ENCODE data around the gene PLCXD1.
"Not testable (repeated sequence)": the region's sequence is repeated elsewhere in the genome, so short reads cannot be mapped to it uniquely, and the experiment has no call there.

PLCXD1 gene, protein sequence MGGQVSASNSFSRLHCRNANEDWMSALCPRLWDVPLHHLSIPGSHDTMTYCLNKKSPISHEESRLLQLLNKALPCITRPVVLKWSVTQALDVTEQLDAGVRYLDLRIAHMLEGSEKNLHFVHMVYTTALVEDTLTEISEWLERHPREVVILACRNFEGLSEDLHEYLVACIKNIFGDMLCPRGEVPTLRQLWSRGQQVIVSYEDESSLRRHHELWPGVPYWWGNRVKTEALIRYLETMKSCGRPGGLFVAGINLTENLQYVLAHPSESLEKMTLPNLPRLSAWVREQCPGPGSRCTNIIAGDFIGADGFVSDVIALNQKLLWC

DNA sequence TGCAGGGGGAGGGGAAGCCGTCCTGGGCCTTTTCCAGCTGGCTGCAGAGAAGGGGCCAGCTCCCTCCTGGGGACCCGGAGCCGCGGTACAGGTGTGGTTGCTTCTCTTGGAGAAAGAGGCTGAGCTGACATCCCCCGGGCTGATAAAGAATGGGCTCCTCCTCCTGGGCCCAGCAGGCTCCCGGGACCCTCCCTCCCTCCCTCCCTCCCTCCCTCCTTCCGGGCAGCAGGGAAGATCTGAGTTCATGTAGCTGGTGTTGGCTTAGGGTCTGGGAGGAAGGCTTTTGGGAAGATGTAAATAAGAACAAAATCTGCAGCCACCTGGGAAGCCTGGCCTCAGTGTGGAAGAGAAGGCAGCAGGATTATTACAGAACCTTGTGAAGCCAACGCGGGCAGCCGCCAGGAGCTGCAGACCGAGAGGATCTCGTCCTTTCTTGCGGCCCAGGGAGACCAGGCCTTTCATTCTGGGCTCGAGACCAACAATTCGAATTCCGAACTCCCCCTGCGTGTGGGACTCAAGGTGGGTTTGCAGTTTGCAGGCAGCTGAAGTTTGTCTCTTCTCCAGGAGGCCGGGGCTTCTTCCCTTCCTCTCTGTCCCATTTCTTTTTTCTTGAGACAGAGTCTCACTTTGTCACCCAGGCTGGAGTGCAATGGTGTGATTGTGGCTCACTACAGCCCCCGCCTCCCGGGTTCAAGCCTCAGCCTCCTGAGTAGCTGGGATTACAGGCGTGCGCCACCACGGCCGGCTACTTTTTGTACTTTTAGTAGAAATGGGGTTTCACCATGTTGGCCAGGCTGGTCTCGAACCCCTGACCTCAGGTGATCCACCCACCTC lies at the start of gene PLCXD1:
Gene PLCXD1, plus strand, starts transcription at position 216 of the 834 bp plus-strand sequence. CDS start 2,807 bp downstream, outside the sequence.
- Histone ChIP-seq H3K36me3 (ENCODE audit: control insufficient read depth, insufficient read depth, low read length) (peaks cover 31% of the 10 kb centered on the region), H3K27ac (ENCODE audit: low read depth, low read length) (peak within 1 kb of the TSS; percentile 95), H3K9ac (ENCODE audit: low read depth, low read length) (peak within 1 kb of the TSS; percentile 69), H3K27me3 (ENCODE audit: control insufficient read depth, insufficient read depth, low read length) (no peaks in the 10 kb centered on the region), H3K9me3 (ENCODE audit: control insufficient read depth, insufficient read depth, low read length) (no peaks in the 10 kb centered on the region), H3K4me1 (ENCODE audit: control insufficient read depth, insufficient read depth, low read length) (peaks cover 6% of the 10 kb centered on the region), H3K4me3 (ENCODE audit: low read depth, low read length) (peak within 1 kb of the TSS; percentile 71)

GRCh38 chrX:231637-232277 lies 49.4 kb upstream of the PLCXD1 start:
- not testable (repeated sequence) for H3K9ac ChIP-seq (ENCODE audit: low read depth, low read length); H3K4me3 ChIP-seq (ENCODE audit: low read depth, low read length); H3K27me3 ChIP-seq (ENCODE audit: control insufficient read depth, insufficient read depth, low read length)

GRCh38 chrX:232278-232655 lies 48.9 kb upstream of the PLCXD1 start:
- not testable (repeated sequence) for H3K27ac ChIP-seq (ENCODE audit: low read depth, low read length); H3K36me3 ChIP-seq (ENCODE audit: control insufficient read depth, insufficient read depth, low read length); H3K4me3 ChIP-seq (ENCODE audit: low read depth, low read length)

More at GRCh38 chrX:231637-232277, 49.4 kb upstream of the PLCXD1 start:
- not testable (repeated sequence) for H3K9me3 ChIP-seq (ENCODE audit: control insufficient read depth, insufficient read depth, low read length); H3K4me1 ChIP-seq (ENCODE audit: control insufficient read depth, insufficient read depth, low read length); H3K27ac ChIP-seq (ENCODE audit: low read depth, low read length); H3K36me3 ChIP-seq (ENCODE audit: control insufficient read depth, insufficient read depth, low read length)

GRCh38 chrX:236201-236600 lies 45.0 kb upstream of the PLCXD1 start:
- not testable (repeated sequence) for H3K36me3 ChIP-seq (ENCODE audit: control insufficient read depth, insufficient read depth, low read length); H3K4me1 ChIP-seq (ENCODE audit: control insufficient read depth, insufficient read depth, low read length); H3K9me3 ChIP-seq (ENCODE audit: control insufficient read depth, insufficient read depth, low read length); H3K27me3 ChIP-seq (ENCODE audit: control insufficient read depth, insufficient read depth, low read length); H3K4me3 ChIP-seq (ENCODE audit: low read depth, low read length); H3K9ac ChIP-seq (ENCODE audit: low read depth, low read length); H3K27ac ChIP-seq (ENCODE audit: low read depth, low read length)

More at GRCh38 chrX:232278-232655, 48.9 kb upstream of the PLCXD1 start:
- H3K9me3 ChIP-seq (ENCODE audit: control insufficient read depth, insufficient read depth, low read length); H3K4me1 ChIP-seq (ENCODE audit: control insufficient read depth, insufficient read depth, low read length); H3K27me3 ChIP-seq (ENCODE audit: control insufficient read depth, insufficient read depth, low read length); H3K9ac ChIP-seq (ENCODE audit: low read depth, low read length): not testable (repeated sequence)

DNA sequence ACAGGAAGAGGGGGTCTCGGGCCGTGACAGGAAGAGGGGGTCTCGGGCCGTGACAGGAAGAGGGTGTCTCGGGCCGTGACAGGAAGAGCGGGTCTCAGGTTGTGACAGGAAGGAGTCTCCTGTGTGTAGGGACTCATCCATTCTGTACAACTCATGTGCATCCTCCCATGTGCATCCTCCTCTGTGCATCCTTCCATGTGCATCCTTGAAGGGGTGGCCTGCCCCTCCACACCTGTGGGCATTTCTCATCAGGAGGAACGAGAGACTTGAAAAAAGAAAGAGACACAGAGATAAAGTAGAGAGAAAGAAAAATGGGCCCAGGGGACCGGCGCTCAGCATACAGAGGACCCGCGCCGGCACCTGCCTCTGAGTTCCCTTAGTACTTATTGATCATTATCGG lies 30.2 kb upstream of the PLCXD1 start:
- Histone ChIP-seq H3K4me3 (ENCODE audit: low read depth, low read length) (no peak overlapping the region), H3K27ac (ENCODE audit: low read depth, low read length) (no peak overlapping the region), H3K9me3 (ENCODE audit: control insufficient read depth, insufficient read depth, low read length) (no peaks in the 10 kb centered on the region), H3K4me1 (ENCODE audit: control insufficient read depth, insufficient read depth, low read length) (no peaks in the 10 kb centered on the region), H3K36me3 (ENCODE audit: control insufficient read depth, insufficient read depth, low read length) (no peaks in the 10 kb centered on the region), H3K27me3 (ENCODE audit: control insufficient read depth, insufficient read depth, low read length) (no peaks in the 10 kb centered on the region), H3K9ac (ENCODE audit: low read depth, low read length) (no peak overlapping the region)

GRCh38 chrX:251396-252243 lies 29.6 kb upstream of the PLCXD1 start:
- H3K27ac ChIP-seq (ENCODE audit: low read depth, low read length); H3K9me3 ChIP-seq (ENCODE audit: control insufficient read depth, insufficient read depth, low read length); H3K4me1 ChIP-seq (ENCODE audit: control insufficient read depth, insufficient read depth, low read length); H3K4me3 ChIP-seq (ENCODE audit: low read depth, low read length); H3K36me3 ChIP-seq (ENCODE audit: control insufficient read depth, insufficient read depth, low read length); H3K9ac ChIP-seq (ENCODE audit: low read depth, low read length); H3K27me3 ChIP-seq (ENCODE audit: control insufficient read depth, insufficient read depth, low read length): not testable (repeated sequence)

- H3K4me1 ChIP-seq (ENCODE audit: control insufficient read depth, insufficient read depth, low read length) = no peaks in the 10 kb centered on the region
- H3K4me3 ChIP-seq (ENCODE audit: low read depth, low read length) = no peak overlapping the region
- H3K27me3 ChIP-seq (ENCODE audit: control insufficient read depth, insufficient read depth, low read length) = no peaks in the 10 kb centered on the region
- H3K27ac ChIP-seq (ENCODE audit: low read depth, low read length) = no peak overlapping the region
- no peaks in the 10 kb centered on the region for H3K36me3 ChIP-seq (ENCODE audit: control insufficient read depth, insufficient read depth, low read length)
- no peaks in the 10 kb centered on the region for H3K9me3 ChIP-seq (ENCODE audit: control insufficient read depth, insufficient read depth, low read length)
- no peak overlapping the region for H3K9ac ChIP-seq (ENCODE audit: low read depth, low read length)
These were observed 28.8 kb upstream of the PLCXD1 start for GRCh38 chrX:252244-252956.

GRCh38 chrX:252957-253291 lies 28.3 kb upstream of the PLCXD1 start:
- H3K4me1 ChIP-seq (ENCODE audit: control insufficient read depth, insufficient read depth, low read length) = no peaks in the 10 kb centered on the region

DNA sequence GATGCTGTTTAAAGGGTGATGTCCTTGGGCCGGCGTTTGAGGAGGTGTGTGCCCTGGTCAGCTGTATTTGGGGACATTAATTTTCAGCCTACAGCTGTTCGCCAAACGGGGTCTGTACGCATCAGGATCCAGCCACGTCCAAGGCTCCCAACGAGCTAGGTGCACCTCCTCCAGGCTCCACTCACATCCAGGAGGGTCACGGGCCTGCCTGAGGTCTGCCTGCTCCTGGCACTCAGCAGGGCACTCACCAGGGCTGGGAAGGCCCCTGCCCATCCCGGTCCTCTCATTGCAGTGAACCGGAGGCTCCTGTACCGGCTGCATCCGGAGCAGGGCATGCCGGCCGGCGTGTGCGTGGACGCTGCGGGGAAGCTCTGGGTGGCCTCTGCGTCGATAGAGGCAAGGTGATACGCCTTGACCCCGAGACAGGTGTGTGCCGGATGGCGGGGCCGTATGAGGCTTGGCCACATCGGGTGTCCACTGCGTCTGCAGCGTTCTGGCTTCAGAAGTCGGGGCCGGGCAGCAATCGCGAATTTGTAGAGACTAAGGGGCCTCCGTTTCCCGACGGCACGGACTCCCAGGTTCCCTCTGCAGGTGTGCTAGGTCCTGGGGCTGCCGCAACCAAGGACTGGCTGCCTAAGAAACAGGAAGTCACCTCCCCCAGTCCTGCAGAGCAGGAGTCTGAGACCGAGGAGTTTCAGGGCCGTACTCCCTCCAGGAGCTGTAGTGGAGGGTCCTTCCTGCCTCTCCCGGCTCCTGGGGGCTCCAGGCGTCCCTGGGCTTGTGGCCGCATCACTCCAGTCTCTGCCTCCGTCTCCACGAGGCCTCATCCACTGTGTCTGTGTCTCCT lies 27.5 kb upstream of the PLCXD1 start:
- Histone ChIP-seq H3K9me3 (ENCODE audit: control insufficient read depth, insufficient read depth, low read length) (no peaks in the 10 kb centered on the region), H3K4me3 (ENCODE audit: low read depth, low read length) (no peak overlapping the region), H3K9ac (ENCODE audit: low read depth, low read length) (no peak overlapping the region), H3K4me1 (ENCODE audit: control insufficient read depth, insufficient read depth, low read length) (no peaks in the 10 kb centered on the region), H3K36me3 (ENCODE audit: control insufficient read depth, insufficient read depth, low read length) (no peaks in the 10 kb centered on the region), H3K27me3 (ENCODE audit: control insufficient read depth, insufficient read depth, low read length) (no peaks in the 10 kb centered on the region), H3K27ac (ENCODE audit: low read depth, low read length) (no peak overlapping the region)

More at GRCh38 chrX:252957-253291, 28.3 kb upstream of the PLCXD1 start:
- Histone ChIP-seq H3K27me3 (ENCODE audit: control insufficient read depth, insufficient read depth, low read length) (no peaks in the 10 kb centered on the region), H3K27ac (ENCODE audit: low read depth, low read length) (no peak overlapping the region), H3K36me3 (ENCODE audit: control insufficient read depth, insufficient read depth, low read length) (no peaks in the 10 kb centered on the region), H3K9ac (ENCODE audit: low read depth, low read length) (no peak overlapping the region), H3K4me3 (ENCODE audit: low read depth, low read length) (no peak overlapping the region), H3K9me3 (ENCODE audit: control insufficient read depth, insufficient read depth, low read length) (no peaks in the 10 kb centered on the region)

Data from HUES48 (cell line).